Measurements from ENCODE around the gene AFF1. TPM values are rescaled to one million over a fixed set of nuclear protein-coding genes. Genes with fewer than 3 reads are reported as not detected.

Gene AFF1
- total RNA-seq, 6 experiments from 2014 or later = 23.8 to 39.6 (median 34.9) TPM

DNA sequence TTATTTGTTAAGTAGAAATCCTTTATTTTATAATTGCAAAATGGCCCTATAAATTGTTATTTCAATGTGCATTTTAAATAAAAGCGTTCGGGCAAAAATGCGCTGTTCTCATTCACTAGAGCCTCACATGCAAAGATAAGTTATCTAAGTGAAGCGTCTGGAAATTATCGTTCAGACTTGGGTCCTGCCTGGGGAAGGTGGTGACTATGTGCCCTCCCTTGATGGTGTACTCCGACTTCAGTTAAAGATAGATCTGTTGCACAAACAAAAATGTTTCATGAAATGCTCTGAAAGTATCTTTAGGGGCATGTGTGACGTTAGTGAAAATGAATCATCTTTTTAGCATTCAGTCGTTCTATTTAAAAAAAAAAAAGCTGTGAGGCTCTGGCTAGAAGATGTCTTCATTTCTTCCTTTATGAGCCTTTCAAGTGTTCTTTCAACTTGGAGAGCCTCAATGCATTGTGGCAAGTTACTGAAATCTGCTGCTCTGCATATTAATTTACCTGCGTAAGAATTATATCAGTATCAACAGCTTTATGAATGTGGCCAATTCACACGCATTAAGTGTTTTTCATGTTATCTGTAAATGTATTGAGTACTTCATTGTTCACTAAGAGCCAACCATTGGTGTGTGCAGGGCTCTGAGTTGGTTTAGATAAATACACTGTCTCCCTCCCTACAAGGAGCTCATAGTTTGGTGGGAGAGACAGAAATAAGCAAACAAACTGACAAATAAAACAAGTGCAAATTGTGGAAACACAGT lies 83.0 kb downstream of the AFF1 start:
- ATAC-seq (no peak), DNase-seq (no peak)
- Histone ChIP-seq H3K27ac (no peak overlapping the region), H3K4me1 (peaks cover 0 to 58% (median 16%) of the 10 kb centered on the region in 4 donors), H3K27me3 (no peaks in the 10 kb centered on the region), H3K9me3 (no peaks in the 10 kb centered on the region), H3K36me3 (no peaks in the 10 kb centered on the region), H3K4me3 (no peak overlapping the region)
- TF ChIP-seq POLR2A (IDR thresholded peaks at IDR 0.05) = no peak
- TF ChIP-seq, protein P1, sequence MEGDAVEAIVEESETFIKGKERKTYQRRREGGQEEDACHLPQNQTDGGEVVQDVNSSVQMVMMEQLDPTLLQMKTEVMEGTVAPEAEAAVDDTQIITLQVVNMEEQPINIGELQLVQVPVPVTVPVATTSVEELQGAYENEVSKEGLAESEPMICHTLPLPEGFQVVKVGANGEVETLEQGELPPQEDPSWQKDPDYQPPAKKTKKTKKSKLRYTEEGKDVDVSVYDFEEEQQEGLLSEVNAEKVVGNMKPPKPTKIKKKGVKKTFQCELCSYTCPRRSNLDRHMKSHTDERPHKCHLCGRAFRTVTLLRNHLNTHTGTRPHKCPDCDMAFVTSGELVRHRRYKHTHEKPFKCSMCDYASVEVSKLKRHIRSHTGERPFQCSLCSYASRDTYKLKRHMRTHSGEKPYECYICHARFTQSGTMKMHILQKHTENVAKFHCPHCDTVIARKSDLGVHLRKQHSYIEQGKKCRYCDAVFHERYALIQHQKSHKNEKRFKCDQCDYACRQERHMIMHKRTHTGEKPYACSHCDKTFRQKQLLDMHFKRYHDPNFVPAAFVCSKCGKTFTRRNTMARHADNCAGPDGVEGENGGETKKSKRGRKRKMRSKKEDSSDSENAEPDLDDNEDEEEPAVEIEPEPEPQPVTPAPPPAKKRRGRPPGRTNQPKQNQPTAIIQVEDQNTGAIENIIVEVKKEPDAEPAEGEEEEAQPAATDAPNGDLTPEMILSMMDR (IDR thresholded peaks at IDR 0.05) = no peak
- intact Hi-C loops (cut with DNase I) = no loop called here
- WGBS (ENCODE audit: insufficient coverage, low coverage, low lambda C conversion rate, missing lambda C conversion rate) = 60% methylated on average over 10 of the region's 10 CpGs

DNA sequence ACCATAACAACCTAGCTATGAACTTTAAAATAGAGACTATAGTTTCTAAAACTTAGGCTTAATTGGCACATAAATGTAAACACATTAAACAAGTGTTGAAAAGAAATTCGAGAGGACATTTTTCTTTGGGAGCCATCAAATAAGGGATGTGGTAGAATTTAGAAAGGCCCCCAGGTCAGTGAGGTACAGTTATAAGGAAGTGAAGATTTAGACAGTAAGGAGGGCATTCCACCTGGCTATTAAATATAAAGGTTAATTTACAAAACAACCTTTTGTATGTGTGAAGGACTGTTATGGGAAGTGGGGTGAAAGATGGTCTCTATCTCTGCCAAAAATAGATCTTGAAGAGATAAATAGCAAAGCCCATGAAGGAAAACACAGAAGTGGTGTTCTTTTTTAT lies 83.9 kb downstream of the AFF1 start:
- H3K4me3 ChIP-seq = no peak overlapping the region
- peaks cover 0 to 55% (median 13%) of the 10 kb centered on the region in 4 donors for H3K4me1 ChIP-seq
- DNase-seq (no peak), ATAC-seq (no peak)
- intact Hi-C loops (cut with DNase I) = no loop called here
- no peaks in the 10 kb centered on the region for H3K9me3 ChIP-seq
- H3K36me3 ChIP-seq = no peaks in the 10 kb centered on the region
- no peaks in the 10 kb centered on the region for H3K27me3 ChIP-seq
- no peak for TF ChIP-seq POLR2A (IDR thresholded peaks at IDR 0.05)
- TF ChIP-seq, protein P1 (IDR thresholded peaks at IDR 0.05) = no peak
- no peak overlapping the region for H3K27ac ChIP-seq
- 46% methylated on average over 1 of the region's 1 CpG for WGBS (ENCODE audit: insufficient coverage, low coverage, low lambda C conversion rate, missing lambda C conversion rate)

DNA sequence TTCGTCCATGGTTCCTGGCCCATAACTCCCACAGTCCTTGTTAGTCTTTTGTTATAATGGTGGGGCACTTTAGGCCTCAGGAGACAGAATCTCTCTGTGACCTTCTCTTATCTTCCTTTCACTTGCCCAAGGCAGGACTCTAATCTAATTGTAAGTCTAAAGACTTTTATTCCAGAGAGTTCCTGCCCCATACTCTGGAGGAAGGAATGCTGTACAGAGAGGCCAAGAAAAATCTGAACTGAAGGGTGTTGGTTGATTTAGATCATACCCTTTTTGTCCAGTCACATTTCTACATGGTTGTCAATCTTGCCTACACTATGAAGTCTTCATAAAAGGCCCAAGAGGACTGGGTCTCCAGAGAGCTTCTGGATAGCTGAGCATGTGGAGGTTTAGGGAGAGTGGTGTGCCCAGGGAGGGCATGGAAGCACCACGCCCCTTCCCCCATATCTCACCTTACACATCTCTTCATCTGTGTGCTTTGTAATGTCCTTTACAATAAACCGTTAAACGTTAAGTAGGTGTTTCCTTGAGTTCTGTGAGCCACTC lies 84.5 kb downstream of the AFF1 start:
- no peaks in the 10 kb centered on the region for H3K36me3 ChIP-seq
- H3K27ac ChIP-seq = no peak overlapping the region
- H3K4me3 ChIP-seq = no peak overlapping the region
- H3K9me3 ChIP-seq = no peaks in the 10 kb centered on the region
- WGBS (ENCODE audit: insufficient coverage, low coverage, low lambda C conversion rate, missing lambda C conversion rate) = 86% methylated on average over 4 of the region's 4 CpGs
- H3K27me3 ChIP-seq = no peaks in the 10 kb centered on the region
- H3K4me1 ChIP-seq = peaks cover 0 to 49% (median 11%) of the 10 kb centered on the region in 4 donors
- no peak for DNase-seq
- ATAC-seq = no peak
- intact Hi-C loops (cut with DNase I) = no loop called here
- TF ChIP-seq, protein P1 (IDR thresholded peaks at IDR 0.05) = no peak
- TF ChIP-seq POLR2A (IDR thresholded peaks at IDR 0.05) = no peak

DNA sequence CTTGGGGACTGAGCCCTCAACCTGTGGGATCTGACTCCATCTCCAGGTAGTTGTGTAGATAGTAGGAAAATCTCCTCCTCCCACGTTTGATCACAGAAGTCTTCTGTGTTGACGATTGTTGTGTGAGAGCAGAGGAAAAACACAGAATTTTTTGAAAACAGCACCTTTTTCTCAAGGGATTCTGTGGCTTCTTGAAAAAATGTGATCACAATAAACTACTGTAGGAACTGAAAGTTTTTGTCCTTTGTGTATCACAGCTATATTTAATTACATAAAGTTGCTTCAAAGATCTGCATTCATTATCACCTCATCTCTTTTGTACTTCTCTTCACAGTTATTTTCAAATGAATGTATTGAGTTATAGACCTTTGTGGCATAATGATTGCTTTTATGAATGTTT lies 85.1 kb downstream of the AFF1 start:
- H3K4me3 ChIP-seq = no peak overlapping the region
- no peak overlapping the region for H3K27ac ChIP-seq
- no peaks in the 10 kb centered on the region for H3K9me3 ChIP-seq
- H3K4me1 ChIP-seq = peaks cover 0 to 46% (median 8%) of the 10 kb centered on the region in 4 donors
- TF ChIP-seq, protein P1 (IDR thresholded peaks at IDR 0.05) = no peak
- no peak for TF ChIP-seq POLR2A (IDR thresholded peaks at IDR 0.05)
- intact Hi-C loops (cut with DNase I) = no loop called here
- H3K36me3 ChIP-seq = no peaks in the 10 kb centered on the region
- no peak for ATAC-seq
- DNase-seq = no peak
- H3K27me3 ChIP-seq = no peaks in the 10 kb centered on the region
- WGBS (ENCODE audit: insufficient coverage, low coverage, low lambda C conversion rate, missing lambda C conversion rate) = 8% methylated on average over 2 of the region's 2 CpGs
